ENCODE results near the gene CHCHD6.

DNA sequence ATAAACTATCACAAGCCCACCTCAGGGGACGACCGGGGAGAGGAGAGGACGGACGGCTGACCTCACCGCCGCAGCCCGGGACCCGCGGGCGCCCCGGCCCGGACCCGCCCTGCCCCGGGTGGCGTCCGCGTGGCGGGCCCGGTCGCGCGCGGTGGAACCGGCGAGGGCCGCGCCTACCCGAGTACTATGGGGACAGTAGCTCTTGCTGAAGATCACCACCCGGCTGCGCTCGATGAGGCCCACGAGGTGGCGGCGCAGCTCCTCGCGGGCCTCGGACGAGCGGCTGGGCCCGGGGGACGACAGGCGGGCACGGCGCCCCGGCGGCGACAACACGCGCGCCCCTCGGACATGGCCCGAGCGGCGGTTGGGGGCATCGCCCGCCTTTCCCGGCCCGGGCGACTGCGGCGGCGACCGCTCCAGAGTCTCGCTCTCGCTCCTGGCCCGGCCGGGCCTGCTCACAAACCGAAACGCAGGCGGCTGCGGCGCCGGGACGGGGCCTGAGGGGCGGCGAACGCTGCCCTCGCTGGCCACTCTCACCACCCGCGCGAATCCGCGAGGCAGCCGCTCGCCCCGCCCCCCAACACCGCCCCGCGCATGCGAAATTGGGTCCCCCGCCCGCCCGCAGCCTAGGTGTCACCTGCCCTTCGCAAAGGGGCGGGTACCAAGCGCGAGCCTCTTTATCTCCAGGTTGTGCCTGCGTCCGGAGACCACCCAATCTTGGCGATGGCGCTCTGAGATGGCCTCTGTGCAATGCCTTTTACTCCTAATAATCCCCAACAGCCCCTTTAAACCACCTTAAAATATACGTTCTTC, 49.3 kb upstream of the CHCHD6 start, which contains the start of gene TXNRD3:
- peak; percentile 42 to 79 for TF ChIP-seq POLR2A (IDR thresholded peaks at IDR 0.05)
- TF ChIP-seq, protein P1, sequence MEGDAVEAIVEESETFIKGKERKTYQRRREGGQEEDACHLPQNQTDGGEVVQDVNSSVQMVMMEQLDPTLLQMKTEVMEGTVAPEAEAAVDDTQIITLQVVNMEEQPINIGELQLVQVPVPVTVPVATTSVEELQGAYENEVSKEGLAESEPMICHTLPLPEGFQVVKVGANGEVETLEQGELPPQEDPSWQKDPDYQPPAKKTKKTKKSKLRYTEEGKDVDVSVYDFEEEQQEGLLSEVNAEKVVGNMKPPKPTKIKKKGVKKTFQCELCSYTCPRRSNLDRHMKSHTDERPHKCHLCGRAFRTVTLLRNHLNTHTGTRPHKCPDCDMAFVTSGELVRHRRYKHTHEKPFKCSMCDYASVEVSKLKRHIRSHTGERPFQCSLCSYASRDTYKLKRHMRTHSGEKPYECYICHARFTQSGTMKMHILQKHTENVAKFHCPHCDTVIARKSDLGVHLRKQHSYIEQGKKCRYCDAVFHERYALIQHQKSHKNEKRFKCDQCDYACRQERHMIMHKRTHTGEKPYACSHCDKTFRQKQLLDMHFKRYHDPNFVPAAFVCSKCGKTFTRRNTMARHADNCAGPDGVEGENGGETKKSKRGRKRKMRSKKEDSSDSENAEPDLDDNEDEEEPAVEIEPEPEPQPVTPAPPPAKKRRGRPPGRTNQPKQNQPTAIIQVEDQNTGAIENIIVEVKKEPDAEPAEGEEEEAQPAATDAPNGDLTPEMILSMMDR (IDR thresholded peaks at IDR 0.05) = peak in 3 of 4 experiments; percentile 7 to 31 (median 10)
